ENCODE data around the gene ANGPTL8.

GRCh38 chr19:11284515-11284914 lies 45.1 kb downstream of the ANGPTL8 start:
- no peak for TF ChIP-seq CDX4 (CRISPR knock-in tag; IDR thresholded peaks at IDR 0.05; ENCODE audit: borderline replicate concordance)
- TF ChIP-seq CTCF (IDR thresholded peaks at IDR 0.05), result no peak
- no peak for TF ChIP-seq ZBTB43 (CRISPR knock-in tag; IDR thresholded peaks at IDR 0.05)
- TF ChIP-seq ZNF512 (CRISPR knock-in tag; IDR thresholded peaks at IDR 0.05; ENCODE audit: borderline replicate concordance), result no peak
- TF ChIP-seq PREB (CRISPR knock-in tag; IDR thresholded peaks at IDR 0.05; ENCODE audit: borderline replicate concordance), result no peak
- TF ChIP-seq NFYB (CRISPR knock-in tag; conservative IDR thresholded peaks at IDR 0.05; ENCODE audit: low read depth), result no peak
- TF ChIP-seq IRF1 (CRISPR knock-in tag; IDR thresholded peaks at IDR 0.05), result no peak
- no peak for TF ChIP-seq ZNF671 (CRISPR knock-in tag; IDR thresholded peaks at IDR 0.05)
- no peak for TF ChIP-seq CREM (CRISPR knock-in tag; IDR thresholded peaks at IDR 0.05)
- no peak for TF ChIP-seq SP1 (CRISPR knock-in tag; conservative IDR thresholded peaks at IDR 0.05)
- TF ChIP-seq ELF4 (CRISPR knock-in tag; IDR thresholded peaks at IDR 0.05; ENCODE audit: low read depth), result no peak
- no peak for TF ChIP-seq TEAD4 (CRISPR knock-in tag; IDR thresholded peaks at IDR 0.05)
